GM12878 (cell line): Measurements from ENCODE around the gene NDUFB7. TPM values are rescaled to one million over a fixed set of nuclear protein-coding genes. Genes with fewer than 3 reads are reported as not detected.
A peak's percentile ranks its signal among the peaks of the same experiment; 100 is the strongest.

Experiments
- ATAC-seq: fragments of 200-7000 bp; cut with Tn5 transposase; 3 replicates; pipeline ENCODE4 v1.9.1; 2020; ENCODE audit warnings: mild to moderate bottlenecking, moderate library complexity
- BruUV-seq: library from RNA; stranded (reverse); fragments of 400-500 nt; replicated peaks from 2 replicates; lab custom pipeline; 2021; lab: Mats Ljungman, UMichigan
- CTCF ChIA-PET: fragments of 300-600 bp; sonication (Branson Sonifier 250); formaldehyde crosslinking; extraction: SDS; loops from one replicate; lab custom pipeline; 2021; ENCODE audit warnings: inconsistent platforms; lab: Yijun Ruan, JAX
- POLR2A ChIA-PET: fragments of 350-600 bp; formaldehyde crosslinking; extraction: SDS; loops from one replicate; lab custom pipeline; 2021; ENCODE audit warnings: inconsistent platforms; lab: Charles Lee
- RAD21 ChIA-PET: fragments of 300-600 bp; sonication (Branson Sonifier 250); formaldehyde crosslinking; loops from one replicate; lab custom pipeline; 2023; ENCODE audit warnings: antibody characterized with exemption; ENCODE audit not compliant: unreplicated experiment; lab: Charles Lee
- SMC1A ChIA-PET: fragments of 300-600 bp; sonication (Branson Sonifier 250); formaldehyde crosslinking; loops from one replicate; lab custom pipeline; 2023; ENCODE audit not compliant: unreplicated experiment, uncharacterized antibody; lab: Charles Lee
- DNase-seq: peaks from one replicate; pipeline ENCODE4 v3.0.0-alpha.2; 2011; ENCODE audit warnings: low read depth, low spot score
- FAIRE-seq: peaks from 3 replicates; lab custom pipeline; 2011; peaks lifted over from hg19 to GRCh38; lab: Jason Lieb, UNC
- H2AFZ ChIP-seq: 2 replicates; pipeline ENCODE4 v1.6.0; 2011; ENCODE audit warnings: low read depth, low read length, control low read depth; ENCODE audit not compliant: control insufficient read depth
- H3K27ac ChIP-seq: 2 replicates; pipeline ENCODE4 v1.5.1; 2011; ENCODE audit warnings: control low read depth; ENCODE audit not compliant: control insufficient read depth, insufficient read depth
- H3K27me3 ChIP-seq, 2 experiments: replicated peaks in 1 of 2; 2 replicates each; pipeline versions ENCODE4 v1.6.0 to v1.6.1; 2011; ENCODE audit warnings: low read length in 1 of 2; ENCODE audit not compliant: control insufficient read depth in 2 of 2, insufficient read depth in 2 of 2
- H3K36me3 ChIP-seq, 2 experiments: 2 replicates each; pipeline ENCODE4 v1.5.1; 2011; ENCODE audit warnings: low read length in 1 of 2; ENCODE audit not compliant: control insufficient read depth in 2 of 2, insufficient read depth in 2 of 2
- H3K4me1 ChIP-seq: 2 replicates; pipeline ENCODE4 v1.6.1; 2011; ENCODE audit warnings: mild to moderate bottlenecking, low read length, moderate library complexity, mixed read lengths; ENCODE audit not compliant: control insufficient read depth, insufficient read depth
- H3K4me2 ChIP-seq: 2 replicates; pipeline ENCODE4 v1.6.0; 2011; ENCODE audit warnings: control low read depth; ENCODE audit not compliant: control insufficient read depth, insufficient read depth
- H3K4me3 ChIP-seq: fragments of 200-600 bp; sonication (generic); 2 replicates; pipeline ENCODE4 v1.5.1; 2016
- H3K79me2 ChIP-seq: 2 replicates; pipeline ENCODE4 v1.6.0; 2011; ENCODE audit warnings: low read length; ENCODE audit not compliant: control insufficient read depth, insufficient read depth
- H3K9ac ChIP-seq: 2 replicates; pipeline ENCODE4 v1.8.0; 2011; ENCODE audit warnings: low read length, control low read depth, mixed read lengths; ENCODE audit not compliant: control insufficient read depth, insufficient read depth
- H3K9me3 ChIP-seq: replicated peaks from 3 replicates; pipeline ENCODE4 v1.5.1; 2011; ENCODE audit warnings: mild to moderate bottlenecking, low read length; ENCODE audit not compliant: control insufficient read depth, insufficient read depth
- H4K20me1 ChIP-seq: 2 replicates; pipeline ENCODE4 v1.6.0; 2011; ENCODE audit not compliant: control insufficient read depth, insufficient read depth
- ATF2 ChIP-seq: IDR thresholded peaks from 2 replicates; pipeline ENCODE4 v1.6.1; 2012; ENCODE audit warnings: low read length, inconsistent platforms
- ATF7 ChIP-seq: fragments of 450-650 bp; IDR thresholded peaks from 2 replicates; pipeline ENCODE4 v1.6.1; 2016; ENCODE audit warnings: low read depth, mild to moderate bottlenecking
- BHLHE40 ChIP-seq, 2 experiments: fragments of 450-650 bp in 1 of 2; IDR thresholded peaks; 2 replicates each; pipeline ENCODE4 v1.6.1; 2011 to 2017; ENCODE audit warnings: low read depth in 2 of 2, borderline replicate concordance in 1 of 2, improper control_type of control experiment in 1 of 2, low read length in 1 of 2, mild to moderate bottlenecking in 1 of 2
- CHD4 ChIP-seq: fragments of 200-600 bp; sonication (generic); IDR thresholded peaks from 2 replicates; pipeline ENCODE4 v1.6.1; 2016; ENCODE audit warnings: mild to moderate bottlenecking
- DPF2 ChIP-seq: fragments of 450-650 bp; IDR thresholded peaks from 2 replicates; pipeline ENCODE4 v1.6.1; 2017; ENCODE audit warnings: mild to moderate bottlenecking
- EED ChIP-seq: sonication (generic); IDR thresholded peaks from 2 replicates; pipeline ENCODE4 v1.6.1; 2016; ENCODE audit warnings: antibody characterized with exemption, low read depth
- FOXM1 ChIP-seq: IDR thresholded peaks from 2 replicates; pipeline ENCODE4 v1.6.1; 2012; ENCODE audit warnings: low read depth, mild to moderate bottlenecking, inconsistent platforms, low read length, moderate library complexity
- GATAD2B ChIP-seq: fragments of 450-650 bp; conservative IDR thresholded peaks from 2 replicates; pipeline ENCODE4 v1.6.1; 2017; ENCODE audit warnings: low read depth, mild to moderate bottlenecking, moderate library complexity
- JUND ChIP-seq: IDR thresholded peaks from 2 replicates; pipeline ENCODE4 v1.6.1; 2012; ENCODE audit warnings: low read depth, mild to moderate bottlenecking, low read length, improper control_type of control experiment, moderate library complexity
- KAT2A ChIP-seq: conservative IDR thresholded peaks from 2 replicates; pipeline ENCODE4 v1.6.1; 2011; ENCODE audit warnings: low read depth, low read length; ENCODE audit not compliant: control insufficient read depth
- KDM1A ChIP-seq: fragments of 200-600 bp; sonication (generic); IDR thresholded peaks from 2 replicates; pipeline ENCODE4 v1.6.1; 2016; ENCODE audit warnings: borderline replicate concordance
- MEF2B ChIP-seq: fragments of 450-650 bp; IDR thresholded peaks from 2 replicates; pipeline ENCODE4 v1.6.1; 2018; ENCODE audit warnings: mild to moderate bottlenecking, moderate library complexity; ENCODE audit not compliant: partially characterized antibody, poor library complexity, severe bottlenecking
- MTA3 ChIP-seq: IDR thresholded peaks from 2 replicates; pipeline ENCODE4 v1.6.1; 2012; ENCODE audit warnings: low read length, inconsistent platforms, borderline replicate concordance
- MYB ChIP-seq: fragments of 150-350 bp; IDR thresholded peaks from 2 replicates; pipeline ENCODE4 v1.6.1; 2014; ENCODE audit warnings: mild to moderate bottlenecking, low read depth, low read length, borderline replicate concordance
- NFYA ChIP-seq: IDR thresholded peaks from 2 replicates; pipeline ENCODE4 v1.6.1; 2011; ENCODE audit warnings: low read depth, mild to moderate bottlenecking, low read length, improper control_type of control experiment, borderline replicate concordance
- NR2F1 ChIP-seq: fragments of 450-650 bp; conservative IDR thresholded peaks from 2 replicates; pipeline ENCODE4 v1.6.1; 2017; ENCODE audit warnings: mild to moderate bottlenecking
- RELA ChIP-seq: fragments of 450-650 bp; IDR thresholded peaks from 2 replicates; pipeline ENCODE4 v1.8.0; 2014; ENCODE audit warnings: borderline replicate concordance; ENCODE audit not compliant: partially characterized antibody
- SMAD5 ChIP-seq: IDR thresholded peaks from 2 replicates; pipeline ENCODE4 v1.6.1; 2016; ENCODE audit warnings: antibody characterized with exemption, low read depth
- SMARCA5 ChIP-seq: fragments of 450-650 bp; IDR thresholded peaks from 2 replicates; pipeline ENCODE4 v1.6.1; 2017; ENCODE audit warnings: mild to moderate bottlenecking
- SREBF2 ChIP-seq: IDR thresholded peaks from 2 replicates; pipeline ENCODE4 v1.6.1; 2012; ENCODE audit warnings: mild to moderate bottlenecking, low read length
- TCF7 ChIP-seq: IDR thresholded peaks from 2 replicates; pipeline ENCODE4 v1.6.1; 2014; ENCODE audit warnings: antibody characterized with exemption, borderline replicate concordance
- ZNF217 ChIP-seq: fragments of 450-650 bp; IDR thresholded peaks from 2 replicates; pipeline ENCODE4 v1.6.1; 2017; ENCODE audit warnings: antibody characterized with exemption, mild to moderate bottlenecking
- WGBS: methylation state at CpG from one replicate; pipeline ENCODE4 v1.1.6; 2016; ENCODE audit warnings: low lambda C conversion rate; ENCODE audit not compliant: insufficient replicate concordance, insufficient coverage; ENCODE audit errors: missing lambda C conversion rate; 5-methylcytosine and 5-hydroxymethylcytosine counted together
- in situ Hi-C: fragments of 300-500 bp; cut with MboI; formaldehyde crosslinking; loops from 9 replicates; pipeline ENCODE4 v1.14.3; 2018; ENCODE audit warnings: mixed read lengths
- intact Hi-C: fragments of 100-400 bp; cut with micrococcal nuclease; formaldehyde crosslinking; loops from one replicate; pipeline ENCODE4 v1.14.2; 2022; ENCODE audit not compliant: unreplicated experiment
- polyA plus RNA-seq, 11 experiments: library from polyadenylated mRNA; depleted of rRNA in 4 of 11; unstranded in 6 of 11; stranded (reverse) in 5 of 11; fragments of >200 nt; fragmentation: Nextera tagmentation in 4 of 11; fragmentation: Illumina TruSeq in 1 of 11; extraction: Ambion mirVana in 4 of 11; extraction: Trizol in 1 of 11; gene quantifications; 1 replicate in 1 of 11; 2 replicates in 10 of 11; pipeline versions ENCODE4 v1.2.1 to v1.2.3, GENCODE V29; 2011 to 2016; ENCODE audit warnings: inconsistent platforms in 2 of 11, missing spikeins in 2 of 11, low read depth in 1 of 11
- total RNA-seq, 4 experiments: library from RNA; depleted of rRNA in 3 of 4; stranded (reverse); fragments of >200 nt in 3 of 4; fragmentation: Illumina TruSeq in 1 of 4; extraction: Trizol in 1 of 4; gene quantifications; 2 replicates each; pipeline versions ENCODE4 v1.2.1 to v1.2.3, GENCODE V29; 2013 to 2021

NDUFB7 gene
- total and polyA plus RNA-seq, 10 of the 15 experiments (the other 5 are each of a cell fraction or from before 2014, with no cell fraction given) = 14.6 to 480 (median 182) TPM

- TF ChIP-seq KAT2A = no peak
- peak; percentile 96 for TF ChIP-seq SMAD5
Observed at GRCh38 chr19:14582894-14583340, 11.1 kb upstream of the NDUFB7 start, which contains the start of gene CLEC17A (continued).

DNA sequence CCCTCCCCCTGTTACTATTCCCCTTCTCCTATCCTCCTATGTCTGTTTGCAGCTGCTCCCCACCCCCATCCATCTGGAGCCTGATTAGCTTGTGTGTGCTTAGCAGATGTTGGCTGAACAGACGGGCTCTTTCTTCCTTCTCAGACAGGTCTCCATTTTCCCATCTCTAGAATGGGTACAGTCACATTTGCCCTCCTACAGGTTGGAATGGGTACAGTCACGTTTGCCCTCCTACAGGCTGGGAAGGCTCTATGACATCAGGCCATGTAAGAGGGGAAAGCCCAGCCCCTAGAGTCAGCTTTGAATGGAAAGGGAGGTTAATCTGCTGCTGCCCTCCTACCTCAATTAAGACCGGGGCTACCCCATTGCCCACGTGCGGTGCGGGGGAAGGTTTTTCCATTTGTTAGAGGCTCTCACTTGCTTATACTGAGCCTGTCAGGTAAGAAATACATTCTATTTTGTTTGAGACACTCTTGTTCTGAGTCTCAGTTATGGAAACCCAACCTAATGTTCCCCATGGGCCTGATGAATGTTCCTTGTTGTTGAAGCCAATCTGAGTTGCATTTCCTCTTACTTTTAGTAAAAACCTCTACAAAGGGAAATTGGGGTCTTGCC lies 8.9 kb upstream of the NDUFB7 start:
- Histone ChIP-seq H3K36me3 (no peaks in the 10 kb centered on the region), H3K27ac (no peak overlapping the region; the same call in 1 of the 2 replicates), H3K4me2 (no peak overlapping the region), H3K9me3 (no peaks in the 10 kb centered on the region), H3K27me3 (no peaks in the 10 kb centered on the region), H2AFZ (no peak overlapping the region; the same call in 1 of the 2 replicates), H4K20me1 (no peaks in the 10 kb centered on the region), H3K9ac (no peak overlapping the region), H3K4me1 (peaks cover 19% of the 10 kb centered on the region), H3K79me2 (peaks cover 25% of the 10 kb centered on the region), H3K4me3 (no peak overlapping the region)
- no TSS peak for BruUV-seq
- no peak for FAIRE-seq
- POLR2A ChIA-PET = interaction anchor here (0.5 to 11.9 kb wide), 4 partner anchors 24 to 163 kb away, joined by 4 to 190 read pairs (median 8); partner anchors contain the start of gene ZNF333
- SMC1A ChIA-PET = interaction anchor here (1.4 to 12.5 kb wide), 4 partner anchors 23 to 107 kb away, joined by 4 to 558 read pairs (median 10); partner anchors contain the start of gene ZNF333
- DNase-seq = peak; percentile 57
- RAD21 ChIA-PET = interaction anchor here (0.6 to 13.6 kb wide), 5 partner anchors 23 to 106 kb away, joined by 3 to 593 read pairs (median 5); partner anchors contain the start of gene ZNF333
- peak; percentile 39 for ATAC-seq
- CTCF ChIA-PET = interaction anchor here (0.6 to 14.6 kb wide), 4 partner anchors 9 to 108 kb away, joined by 3 to 803 read pairs (median 6); partner anchors contain the start of genes NDUFB7 and ZNF333
- in situ Hi-C loops (loop anchor here (25.0 kb wide), 1 partner anchor 2007 kb away; no protein-coding TSS in a partner anchor), intact Hi-C loops (no loop called here)
- WGBS = 12% methylated on average over 6 of the region's 6 CpGs
- no peak for TF ChIP-seq NFYA
- peak; percentile 76 for TF ChIP-seq MEF2B
- TF ChIP-seq NR2F1 = peak; percentile 92
- no peak for TF ChIP-seq MTA3
- TF ChIP-seq GATAD2B = peak; percentile 54; the same call in 1 of the 2 replicates
- 0 out of 2 replicates have a peak, but pooled peaks have one; percentile 25 for TF ChIP-seq TCF7
- peak; percentile 37; the same call in 1 of the 2 replicates for TF ChIP-seq CHD4
- TF ChIP-seq ATF7 = peak; percentile 88
- peak; percentile 98 for TF ChIP-seq ZNF217
- TF ChIP-seq EED = peak; percentile 82
- peak; percentile 95 to 96 for TF ChIP-seq BHLHE40 (IDR thresholded peaks at IDR 0.05; ENCODE audit: borderline replicate concordance in 1 of 2, low read depth in 2 of 2, low read length in 1 of 2)
- peak; percentile 73 for TF ChIP-seq DPF2
- TF ChIP-seq KDM1A = 0 out of 2 replicates have a peak, but pooled peaks have one; percentile 63
- TF ChIP-seq RELA = no peak
- no peak for TF ChIP-seq SREBF2
- TF ChIP-seq SMARCA5 = peak; percentile 99
- TF ChIP-seq SMAD5 = no peak
- 0 out of 2 replicates have a peak, but pooled peaks have one; percentile 12 for TF ChIP-seq JUND
- no peak for TF ChIP-seq MYB
- peak; percentile 64; the same call in 1 of the 2 replicates for TF ChIP-seq ATF2
- peak; percentile 34; the same call in 1 of the 2 replicates for TF ChIP-seq FOXM1
